ENCODE measurements around the gene TEAD4.
A peak's percentile ranks its signal among the peaks of the same experiment; 100 is the strongest.
"Not testable (repeated sequence)": the region's sequence is repeated elsewhere in the genome, so short reads cannot be mapped to it uniquely, and the experiment has no call there.

Gene TEAD4

DNA sequence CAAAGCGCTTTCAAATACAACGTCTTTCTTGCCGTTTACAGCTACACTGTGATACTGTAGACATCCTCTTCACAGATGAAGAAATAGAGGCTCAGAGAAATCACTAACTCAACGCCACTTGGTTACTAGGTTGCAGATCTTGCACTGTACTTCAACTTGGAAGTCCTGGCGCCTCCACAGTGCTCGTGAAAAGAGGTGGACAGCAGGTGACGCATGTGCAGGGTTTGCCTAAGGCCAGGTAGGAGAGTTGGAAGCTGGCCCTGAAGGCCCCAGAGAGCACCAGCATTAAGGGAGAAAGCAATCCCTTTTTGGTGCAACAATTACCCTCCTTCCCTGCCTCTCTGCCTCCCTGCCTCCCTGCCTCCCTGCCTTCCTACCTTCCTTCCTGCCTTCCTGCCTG lies 95.2 kb downstream of the TEAD4 start:
- no peak for DNase-seq

DNA sequence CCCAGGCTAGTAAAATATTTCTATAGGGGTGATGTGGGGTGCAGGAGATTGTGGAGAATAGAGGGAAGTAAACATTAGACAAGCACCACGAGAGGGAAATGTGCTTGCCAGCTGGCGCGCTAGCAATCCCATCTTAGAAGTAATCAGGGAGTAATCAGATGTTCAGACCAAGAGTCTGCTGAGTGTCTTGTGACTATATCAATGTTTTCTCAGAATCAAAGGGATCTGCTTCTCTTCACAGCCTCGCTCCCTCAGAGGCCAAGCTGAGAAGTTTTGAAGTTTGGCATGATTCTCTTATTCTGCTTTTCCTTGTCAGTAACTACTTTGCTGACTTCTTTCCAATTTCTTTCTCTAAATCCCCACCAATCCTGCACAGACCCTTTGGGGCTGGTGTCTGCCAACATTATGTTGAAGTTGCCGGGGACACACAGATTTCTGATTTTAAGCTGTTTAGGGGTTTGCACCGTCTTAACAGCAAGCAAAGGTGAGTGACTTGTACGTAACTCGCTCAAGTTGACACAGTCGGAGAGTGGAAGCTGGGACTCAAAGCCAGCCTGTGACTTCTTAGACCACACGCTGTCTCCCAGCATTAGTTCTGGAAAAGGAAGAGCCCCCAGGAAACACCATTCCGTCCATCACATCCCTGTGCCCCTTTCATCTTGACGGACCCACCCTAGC lies 96.0 kb downstream of the TEAD4 start:
- no peak for DNase-seq

DNA sequence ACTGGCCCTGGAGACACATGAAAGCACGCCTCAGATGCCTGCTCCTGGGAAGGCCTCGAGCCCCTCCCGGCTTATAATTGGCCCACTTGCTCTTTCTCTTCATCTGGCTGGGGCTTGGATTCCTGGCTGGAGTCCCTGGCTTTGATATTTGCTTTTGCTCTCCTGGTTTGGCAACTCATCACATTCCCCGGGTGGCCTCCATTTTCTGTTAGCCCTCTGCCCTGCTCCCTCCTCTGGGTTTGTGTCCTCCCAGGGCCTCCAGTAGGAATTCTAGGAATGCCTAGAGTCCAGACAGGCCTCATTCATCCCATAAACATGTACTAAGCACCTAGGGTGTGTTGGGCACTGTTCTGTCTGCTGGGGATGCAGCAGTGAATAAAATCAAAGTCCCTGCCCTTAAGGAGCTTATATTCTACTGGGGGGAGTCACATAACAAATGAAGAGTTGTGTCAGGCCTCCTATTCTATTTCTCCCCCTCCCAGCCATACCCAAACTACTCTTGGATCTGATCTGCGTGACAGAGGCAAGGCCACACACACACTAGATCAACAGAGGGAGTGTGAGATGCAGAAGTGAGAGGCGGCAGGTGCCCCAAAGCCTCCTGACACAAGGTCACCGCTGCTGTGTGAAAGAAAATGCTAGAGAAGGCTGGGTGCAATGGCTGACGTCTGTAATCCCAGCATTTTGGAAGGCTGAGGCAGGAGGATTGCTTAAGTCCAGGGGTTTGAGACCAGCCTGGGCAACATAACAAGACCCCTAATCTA lies 96.7 kb downstream of the TEAD4 start:
- no peak for DNase-seq

DNA sequence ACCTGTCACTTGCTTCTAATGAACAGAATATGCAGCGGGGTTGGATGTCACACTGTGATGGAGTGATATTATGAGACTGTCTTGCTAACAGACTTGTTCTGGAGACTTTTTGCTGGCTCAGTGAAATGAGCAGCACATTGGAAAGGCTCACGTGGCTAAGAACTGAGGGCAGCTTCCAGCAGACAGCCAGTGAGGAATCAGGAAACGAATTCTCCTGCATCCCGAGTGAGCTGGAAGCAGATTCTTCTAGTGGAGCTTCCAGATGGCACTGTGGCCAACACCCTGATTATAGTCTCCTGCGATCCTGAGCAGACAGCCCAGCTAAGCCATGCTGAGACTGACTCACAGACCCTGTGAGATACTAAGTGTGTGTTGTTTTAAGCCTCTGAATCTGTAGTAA lies 101.9 kb downstream of the TEAD4 start:
- DNase-seq: no peak

DNA sequence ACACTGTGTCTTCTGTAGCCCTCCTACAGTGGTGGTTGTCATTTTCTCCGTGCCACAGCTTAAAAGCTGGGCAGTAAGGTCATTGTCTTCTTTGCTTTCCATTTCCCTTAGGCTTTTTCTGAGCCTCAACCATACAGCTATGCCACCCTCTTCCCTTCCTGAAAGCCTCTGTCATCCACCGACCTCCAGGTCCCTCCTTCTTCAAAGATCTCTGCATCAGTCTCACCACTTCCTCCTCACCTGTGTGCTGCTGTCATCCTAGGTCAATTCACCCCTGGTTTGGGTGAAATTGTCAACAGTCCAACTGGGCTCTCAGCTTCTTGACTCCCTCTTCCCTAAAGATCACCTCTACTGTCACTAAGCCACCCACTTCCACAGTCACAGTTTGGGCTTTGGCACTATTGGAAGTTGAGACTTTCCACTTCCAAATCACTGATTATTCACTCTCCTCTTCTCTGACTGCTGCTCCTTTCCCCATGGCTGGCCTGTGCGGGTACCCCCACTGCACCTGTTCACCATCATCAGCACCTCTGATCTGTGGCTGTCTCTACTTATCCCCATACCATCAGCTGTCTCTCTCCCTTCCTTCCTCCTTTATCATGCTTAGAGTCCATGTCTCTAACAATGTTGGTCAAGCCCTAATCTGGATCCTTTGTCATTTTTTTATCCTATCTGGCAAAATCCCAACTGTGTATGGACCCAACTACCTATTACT lies 102.5 kb downstream of the TEAD4 start:
- no peak for DNase-seq

DNA sequence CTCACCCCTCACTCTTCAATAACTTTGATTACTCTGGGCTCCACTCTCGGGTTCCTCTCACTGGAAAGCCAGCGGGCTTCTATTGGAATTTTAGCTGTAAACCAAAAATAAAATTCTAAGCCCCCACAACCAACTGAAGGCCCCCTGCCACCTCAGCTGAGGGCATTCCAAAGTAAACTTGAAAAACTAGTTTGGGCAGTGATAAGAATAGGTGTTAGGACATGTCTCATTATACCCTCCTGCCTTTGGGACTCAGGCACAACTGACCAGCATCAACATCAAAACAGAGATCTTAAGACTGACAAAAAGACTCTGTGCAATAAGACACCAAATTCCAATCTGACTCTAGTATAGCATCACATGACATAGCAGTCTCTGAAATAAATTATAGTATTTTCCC lies 106.1 kb downstream of the TEAD4 start:
- no peak for DNase-seq

DNA sequence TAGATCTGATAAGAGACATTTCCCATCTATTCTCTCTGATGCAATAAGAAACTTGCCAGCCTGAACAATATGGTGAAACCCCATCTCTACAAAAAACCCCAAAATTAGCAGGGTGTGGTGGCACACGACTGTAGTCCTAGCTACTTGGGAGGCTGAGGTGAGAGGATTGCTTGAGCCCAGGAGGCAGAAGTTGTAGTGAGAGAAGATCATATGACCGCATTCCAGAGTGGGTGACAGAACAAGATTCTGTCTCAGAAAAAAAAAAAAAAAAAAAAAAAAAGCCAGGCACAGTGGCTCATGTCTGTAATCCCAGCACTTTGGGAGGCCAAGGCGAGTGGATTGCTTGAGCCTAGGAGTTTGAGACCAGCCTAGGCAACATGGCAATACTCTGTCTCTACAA lies 106.6 kb downstream of the TEAD4 start:
- not testable (repeated sequence) for DNase-seq

DNA sequence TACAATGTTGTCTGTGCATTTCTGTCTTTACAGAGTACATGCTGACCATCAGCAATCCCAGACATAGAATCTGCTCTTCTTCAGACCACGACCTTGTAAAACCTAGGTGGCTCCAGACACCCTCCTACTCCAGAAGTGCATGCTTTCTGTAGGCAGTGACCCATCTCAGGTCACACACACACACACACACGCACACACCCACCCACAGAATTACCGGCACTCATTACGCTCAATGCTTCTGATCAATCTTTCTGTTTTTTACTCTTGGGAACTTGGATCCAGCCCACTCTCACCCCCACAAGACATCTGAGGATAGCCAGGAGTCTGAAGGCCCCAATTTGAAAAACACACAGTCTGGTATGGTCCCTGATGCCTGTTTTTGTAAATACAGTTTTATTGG lies 110.5 kb downstream of the TEAD4 start:
- DNase-seq: no peak

DNA sequence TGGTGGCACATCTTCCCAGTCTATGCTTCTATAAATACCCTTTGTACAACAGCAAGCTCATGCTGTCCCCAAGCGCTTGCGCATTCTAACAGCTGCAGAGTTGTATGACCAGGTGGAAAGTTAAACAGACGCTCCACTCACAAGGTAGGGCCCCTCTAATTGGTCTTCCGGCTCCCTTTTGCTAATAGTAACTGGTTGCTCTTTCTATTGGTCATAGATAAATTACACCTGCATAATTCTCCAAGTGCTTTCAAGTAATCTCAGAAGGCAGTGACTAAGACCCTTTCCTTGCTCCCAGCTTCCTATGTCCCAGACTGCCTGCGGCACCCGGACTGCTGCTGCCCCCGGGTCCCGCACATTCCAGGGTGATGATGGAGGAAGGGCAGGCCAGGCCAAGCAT lies 111.9 kb downstream of the TEAD4 start:
- no peak for DNase-seq

DNA sequence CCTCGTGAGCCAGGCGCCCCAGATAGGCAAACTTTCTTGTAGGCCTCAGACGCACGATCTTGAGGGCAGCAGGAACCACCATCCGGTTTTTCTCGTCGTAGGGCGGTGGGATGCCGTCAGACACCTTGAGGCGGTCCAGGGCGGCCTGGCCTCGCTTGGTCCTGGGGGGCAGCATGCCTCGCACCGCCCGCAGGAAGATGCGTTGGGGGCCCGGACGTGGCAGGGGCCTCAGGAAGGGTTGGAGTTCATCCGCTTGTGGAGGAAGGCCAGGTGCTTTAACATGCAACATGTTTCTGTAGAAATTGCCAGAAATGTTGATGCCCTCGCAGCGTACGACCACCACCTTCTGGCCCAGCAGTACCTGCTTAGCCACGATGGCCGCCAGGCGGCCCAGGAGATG lies 112.5 kb downstream of the TEAD4 start:
- DNase-seq: no peak

DNA sequence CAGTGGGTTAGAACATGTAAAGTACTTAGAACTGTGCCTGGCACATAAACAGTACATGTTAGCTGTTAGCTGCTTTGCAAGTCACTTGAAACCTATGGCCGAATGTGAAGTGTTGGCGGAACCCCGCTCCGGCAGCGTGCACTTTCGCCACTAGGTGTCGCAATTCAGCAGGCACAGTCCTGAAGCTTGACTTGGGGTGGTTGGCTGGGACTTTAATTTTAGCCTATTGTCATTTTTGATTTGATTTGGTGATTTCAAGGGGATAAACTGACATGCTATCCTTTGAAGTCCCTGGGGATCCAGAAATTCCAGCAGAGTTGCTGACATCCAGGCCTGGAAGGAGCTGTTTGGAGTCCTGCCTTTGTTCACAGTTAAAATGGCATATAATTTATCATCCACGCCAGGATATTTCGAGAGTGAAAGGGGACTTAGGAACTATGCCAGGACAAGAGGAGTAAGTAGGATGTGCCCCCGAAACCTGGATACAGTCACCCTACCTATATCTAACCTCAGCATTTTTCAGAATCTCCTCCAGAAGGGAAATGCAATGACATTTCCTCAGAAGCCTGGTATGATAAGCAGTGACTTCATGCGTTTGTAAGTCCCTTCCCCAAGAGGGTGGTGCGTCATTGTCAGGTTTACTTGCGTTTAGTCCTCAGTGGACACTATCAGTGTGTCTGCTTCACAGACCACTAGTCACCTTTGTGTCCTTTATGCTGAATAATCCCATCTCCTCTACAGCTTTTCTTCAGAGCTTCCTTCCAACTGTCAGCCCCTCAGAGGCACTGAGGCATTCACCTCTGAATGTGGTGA lies 114.4 kb downstream of the TEAD4 start:
- DNase-seq: peak; percentile 54 to 76 (median 68)

DNA sequence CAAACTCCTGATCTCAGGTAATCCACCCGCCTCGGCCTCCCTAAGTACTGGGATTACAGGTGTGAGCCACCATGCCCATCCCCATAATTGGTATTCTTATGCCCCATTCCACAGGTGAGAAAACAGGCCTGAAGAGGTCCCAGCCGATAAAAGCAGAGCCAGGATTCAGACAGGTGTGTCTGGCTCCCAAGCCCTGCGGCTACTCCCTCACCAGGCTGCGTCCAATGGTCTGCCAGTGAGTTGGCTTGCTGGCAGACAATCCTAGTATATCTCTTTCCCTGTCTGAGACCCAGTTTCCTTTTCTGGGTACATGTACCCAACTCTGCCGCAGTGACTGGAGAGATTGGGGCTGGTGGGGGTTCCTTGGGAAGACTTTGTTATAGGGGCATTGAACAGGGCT lies 116.1 kb downstream of the TEAD4 start:
- DNase-seq: no peak

DNA sequence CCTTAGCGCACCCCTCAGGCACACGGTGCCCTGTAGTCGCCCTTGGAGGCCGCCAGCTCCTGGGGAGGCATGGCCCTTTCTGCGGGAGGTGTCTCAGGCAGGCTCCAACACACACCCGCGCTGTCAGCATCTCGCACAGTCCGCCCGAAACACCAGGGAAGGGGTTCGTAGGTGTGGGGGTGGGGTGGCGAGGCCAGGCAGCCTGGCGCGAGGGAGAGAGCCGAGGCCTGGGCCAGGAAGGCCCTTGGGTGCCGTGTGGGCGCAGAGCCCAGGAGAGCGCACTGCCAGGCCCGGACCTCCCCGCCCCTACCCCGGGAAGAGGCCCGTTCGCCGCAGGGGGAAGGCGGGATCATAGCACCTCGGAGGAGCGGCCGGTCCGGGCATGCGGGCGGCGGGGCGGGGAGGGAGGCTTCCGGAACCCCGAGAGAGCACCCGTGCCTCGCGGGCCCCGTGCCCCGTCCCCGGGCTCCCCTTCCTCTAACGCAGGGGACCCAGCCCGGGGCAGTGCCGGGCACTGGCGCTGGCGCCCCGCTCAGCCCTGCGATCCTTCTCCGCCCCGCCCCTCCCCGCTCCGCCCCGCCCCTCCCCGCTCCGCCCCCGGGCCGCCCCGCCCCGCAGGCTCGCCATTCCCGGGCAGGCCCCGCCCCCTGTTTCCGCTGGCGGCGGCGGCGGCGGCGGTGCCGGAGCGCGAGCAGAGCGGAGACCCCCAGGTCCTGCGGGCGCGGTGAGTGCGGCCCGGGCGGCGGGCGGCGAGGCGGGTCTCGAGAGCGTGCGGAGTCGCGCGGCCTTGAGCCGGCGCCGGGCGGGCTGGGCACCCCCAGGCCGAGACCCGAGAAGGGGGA lies 117.8 kb downstream of the TEAD4 start, which contains the start of gene TSPAN9:
TSS of gene TSPAN9 (plus strand) at position 650 of the 842 bp plus-strand sequence. CDS start 123,815 bp downstream, outside the sequence.
- DNase-seq: peak; percentile 31 to 71 (median 53)

DNA sequence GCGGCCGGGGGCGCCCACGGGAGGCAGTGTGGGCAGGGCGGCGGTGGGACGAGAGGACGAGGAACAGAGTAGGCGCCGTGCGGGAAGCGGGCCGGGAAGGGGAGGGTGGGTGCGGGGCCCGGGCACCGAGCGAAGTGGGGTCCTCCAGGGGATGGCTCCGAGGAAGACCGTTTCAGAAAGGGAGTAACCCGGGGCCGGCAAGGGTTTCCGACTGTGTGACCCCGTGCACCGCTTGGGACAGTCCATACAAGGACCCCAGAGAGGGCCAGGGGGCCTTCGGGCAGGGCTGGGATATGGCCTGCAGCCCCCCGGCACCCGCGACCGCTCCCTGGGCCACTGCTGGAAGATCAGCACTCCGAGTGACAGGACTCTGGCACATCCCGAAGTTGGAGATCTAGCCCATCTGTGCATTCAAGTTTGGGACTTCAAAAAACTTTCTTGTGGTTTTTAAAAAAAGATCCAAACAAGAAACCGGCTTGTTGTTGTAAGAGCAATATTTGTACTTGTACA lies 118.4 kb downstream of the TEAD4 start:
- peak in 2 of 5 donors; percentile 4 to 10 for DNase-seq

DNA sequence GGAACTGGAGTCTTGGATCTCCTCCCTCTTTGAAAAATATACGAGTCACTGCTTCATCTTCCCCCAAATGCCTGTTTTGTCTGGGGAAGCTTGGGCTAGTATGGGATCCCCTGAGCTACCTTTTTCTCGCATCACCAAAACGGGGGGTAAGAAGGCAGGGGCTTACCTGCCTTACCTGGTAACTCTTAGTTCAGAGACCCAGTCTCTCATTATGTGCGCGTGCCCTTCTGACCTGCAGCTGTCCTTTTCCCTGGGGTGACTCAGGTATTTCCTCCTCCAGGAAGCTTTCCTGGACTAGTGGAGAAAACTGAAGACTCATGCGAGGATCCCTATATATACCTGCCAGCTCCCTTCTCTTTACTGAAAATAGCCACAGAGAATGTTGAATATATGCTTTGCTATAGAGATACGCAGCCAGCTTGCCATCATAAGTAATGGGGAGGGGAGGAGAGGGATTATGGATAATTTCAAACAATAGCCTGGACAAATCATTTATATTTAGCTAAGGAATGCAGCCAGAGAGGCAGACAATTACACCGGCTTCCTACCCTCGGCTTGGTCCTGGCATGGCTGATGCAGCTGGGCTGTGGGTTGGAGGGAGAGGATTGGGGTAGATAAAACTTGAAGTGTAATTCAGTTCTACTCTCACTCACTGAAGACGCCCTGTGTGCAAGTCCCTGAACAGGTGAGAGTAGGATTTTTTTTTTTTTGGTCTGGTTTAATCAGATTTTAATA lies 119.1 kb downstream of the TEAD4 start:
- no peak for DNase-seq

DNA sequence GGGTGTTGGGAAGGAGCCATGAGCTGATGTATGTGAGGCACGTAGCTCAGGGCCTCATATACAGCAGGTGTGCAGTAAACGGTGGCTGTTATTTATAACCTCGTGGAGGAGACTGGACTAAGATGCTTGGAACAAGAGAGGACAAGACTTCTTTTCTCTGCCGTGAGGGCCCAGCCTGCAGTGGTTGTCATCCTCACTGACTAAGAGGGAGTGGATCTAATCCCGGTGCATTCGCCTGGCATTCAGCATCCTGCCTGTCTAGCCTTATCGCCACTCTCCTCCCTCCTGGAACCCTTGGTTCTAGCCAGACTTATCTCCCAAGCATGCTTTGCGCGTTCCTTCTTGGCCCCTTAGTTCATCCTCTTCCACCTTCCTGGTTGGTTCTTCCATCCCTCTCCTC lies 121.9 kb downstream of the TEAD4 start:
- no peak for DNase-seq

DNA sequence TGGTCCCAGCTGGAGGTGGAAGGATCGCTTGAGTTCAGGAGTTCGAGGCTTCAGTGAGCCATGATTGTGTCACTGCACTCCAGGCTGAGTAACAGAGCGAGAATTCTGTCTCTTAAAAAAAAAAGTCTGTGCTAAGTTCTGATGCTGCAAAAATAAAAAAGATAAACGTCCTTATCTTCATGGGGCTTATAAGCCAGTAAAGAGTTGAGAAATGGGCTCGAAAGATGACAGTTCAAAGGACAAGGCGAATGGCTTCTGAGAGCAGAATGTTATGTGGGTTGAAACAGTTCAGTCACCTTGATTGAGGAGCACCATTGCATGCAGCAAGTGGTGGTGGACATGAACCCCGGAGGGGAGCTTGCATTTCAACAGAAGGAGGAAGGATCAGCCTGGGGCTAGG lies 122.7 kb downstream of the TEAD4 start:
- DNase-seq: no peak

DNA sequence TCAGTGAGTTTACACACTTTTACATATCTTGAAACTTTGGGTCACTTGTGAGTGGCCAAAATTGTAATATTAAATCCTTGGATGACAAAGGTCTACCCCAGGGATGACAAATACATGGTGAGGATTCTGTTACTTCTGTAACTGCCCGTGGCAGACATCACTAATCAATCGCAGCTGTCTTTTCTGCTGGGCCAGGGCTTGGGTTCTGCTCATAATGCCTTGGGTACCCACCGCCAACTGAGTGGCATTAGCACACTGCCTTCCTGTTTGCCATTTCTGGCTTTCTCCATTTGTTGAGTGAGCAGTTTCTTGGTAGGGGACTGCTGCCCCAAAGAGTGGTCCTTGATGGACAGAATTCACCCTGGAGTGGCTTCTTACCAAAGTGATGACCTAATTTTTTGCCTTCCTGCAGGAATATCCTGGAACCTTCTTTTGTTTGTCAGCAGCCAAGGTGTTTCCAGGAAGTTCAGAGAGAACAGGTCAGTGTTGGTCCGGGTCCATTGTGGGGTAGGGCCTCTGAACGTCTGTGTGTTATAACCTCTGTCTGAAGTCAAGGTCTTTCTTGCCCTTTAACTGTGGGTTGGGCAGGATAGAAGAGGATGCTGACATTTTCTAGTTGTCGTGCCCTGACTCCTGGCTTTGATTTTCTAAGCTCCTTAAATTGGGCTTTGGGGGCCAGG lies 124.2 kb downstream of the TEAD4 start:
- no peak for DNase-seq

DNA sequence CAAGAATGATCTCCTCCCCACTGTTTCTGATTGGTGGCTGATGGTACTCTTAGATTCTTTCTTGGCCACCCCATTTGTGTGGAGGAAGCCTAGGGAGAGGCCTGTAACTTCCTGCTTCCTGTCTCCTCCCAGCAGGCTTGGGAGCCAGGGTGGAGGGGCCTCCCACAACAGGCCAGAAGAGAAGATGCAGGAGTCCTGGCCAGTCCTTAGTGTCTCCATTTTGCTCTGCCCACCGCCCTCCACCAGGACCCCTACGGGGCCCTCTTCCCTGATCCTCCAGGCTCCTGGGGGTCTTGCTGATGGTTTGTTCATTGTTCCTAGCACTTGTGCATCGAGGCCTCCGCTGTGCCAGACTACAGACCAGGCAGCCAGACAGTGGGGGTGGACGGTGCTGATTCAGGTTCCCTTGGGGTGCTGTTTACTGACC lies 124.7 kb downstream of the TEAD4 start:
- DNase-seq: no peak

DNA sequence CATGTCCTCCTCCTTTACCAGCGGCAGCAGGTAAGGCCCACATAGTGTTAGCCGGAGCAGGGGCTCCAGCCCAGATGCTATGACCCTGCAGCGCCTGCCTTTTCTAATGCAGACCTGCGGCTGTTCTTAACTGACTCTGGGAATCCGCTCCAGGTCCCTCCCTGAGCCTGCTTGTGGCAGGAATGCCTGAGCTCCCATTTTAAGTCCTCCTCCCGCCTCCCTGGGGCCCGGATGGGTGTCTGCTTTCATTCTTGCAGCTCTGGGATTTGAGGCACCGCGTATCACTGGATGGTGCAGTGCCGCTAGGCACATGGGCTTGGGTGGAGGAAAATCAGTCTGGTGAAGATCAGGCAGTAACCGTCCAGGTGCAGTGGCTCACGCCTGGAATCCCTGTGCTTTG lies 125.5 kb downstream of the TEAD4 start:
- DNase-seq: no peak
